OCI-LY7 (cell line): Measurements from ENCODE around the gene PAWR. TPM values are rescaled to one million over a fixed set of nuclear protein-coding genes. Genes with fewer than 3 reads are reported as not detected.

Source experiments
- BruUV-seq: library from RNA; stranded (reverse); fragments of 400-500 nt; replicated peaks from 2 replicates; lab custom pipeline; 2021; lab: Mats Ljungman, UMichigan
- CTCF ChIA-PET: fragments of 300-600 bp; sonication (Branson Sonifier 250); formaldehyde crosslinking; loops from one replicate; lab custom pipeline; 2022; ENCODE audit warnings: antibody characterized with exemption; ENCODE audit not compliant: unreplicated experiment; lab: Charles Lee
- POLR2A ChIA-PET: fragments of 300-600 bp; sonication (Branson Sonifier 250); formaldehyde crosslinking; loops from one replicate; lab custom pipeline; 2022; ENCODE audit warnings: antibody characterized with exemption; lab: Charles Lee
- DNase-seq: peaks from one replicate; pipeline ENCODE4 v3.0.0-alpha.2; 2015; ENCODE audit warnings: low spot score
- H2AFZ ChIP-seq: fragments of 200-600 bp; sonication (generic), shearing (Covaris generic); 2 replicates; pipeline ENCODE4 v1.6.1; 2014; ENCODE audit warnings: mild to moderate bottlenecking, antibody characterized with exemption, low read length, moderate library complexity
- H3K27ac ChIP-seq: fragments of 200-600 bp; sonication (generic); 2 replicates; pipeline ENCODE4 v1.5.1; 2014; ENCODE audit warnings: mixed run types, low read depth, mild to moderate bottlenecking, moderate library complexity, low read length, inconsistent platforms; ENCODE audit not compliant: poor library complexity, severe bottlenecking
- H3K36me3 ChIP-seq: fragments of 200-600 bp; sonication (generic); 2 replicates; pipeline ENCODE4 v1.6.1; 2014; ENCODE audit warnings: mild to moderate bottlenecking, antibody characterized with exemption, low read length, moderate library complexity, mixed read lengths; ENCODE audit not compliant: insufficient read depth
- H3K4me1 ChIP-seq: fragments of 200-600 bp; sonication (generic); 2 replicates; pipeline ENCODE4 v1.5.1; 2014; ENCODE audit warnings: mild to moderate bottlenecking, low read length; ENCODE audit not compliant: insufficient read depth, poor library complexity, severe bottlenecking
- H3K4me2 ChIP-seq: fragments of 200-600 bp; sonication (generic); 2 replicates; pipeline ENCODE4 v1.6.1; 2014; ENCODE audit warnings: mild to moderate bottlenecking, low read length
- H3K4me3 ChIP-seq: fragments of 200-600 bp; sonication (generic); 2 replicates; pipeline ENCODE4 v1.5.1; 2014; ENCODE audit warnings: mild to moderate bottlenecking, low read depth, low read length; ENCODE audit not compliant: poor library complexity, severe bottlenecking
- H3K79me2 ChIP-seq: fragments of 200-600 bp; sonication (generic); 2 replicates; pipeline ENCODE4 v1.6.1; 2016; ENCODE audit warnings: low read depth, mild to moderate bottlenecking, low read length, moderate library complexity, mixed read lengths; ENCODE audit not compliant: insufficient read depth
- H3K9me2 ChIP-seq: fragments of 200-600 bp; sonication (generic); 2 replicates; pipeline ENCODE4 v1.6.1; 2016; ENCODE audit warnings: mild to moderate bottlenecking, low read length, mixed read lengths; ENCODE audit not compliant: insufficient read depth
- H3K9me3 ChIP-seq: fragments of 200-600 bp; sonication (generic); 2 replicates; pipeline ENCODE4 v1.6.1; 2014; ENCODE audit warnings: mild to moderate bottlenecking, mixed run types, low read length, mixed read lengths
- H4K20me1 ChIP-seq: fragments of 200-600 bp; sonication (generic); 2 replicates; pipeline ENCODE4 v1.6.1; 2014; ENCODE audit warnings: mild to moderate bottlenecking, antibody characterized with exemption, low read length, moderate library complexity, mixed read lengths; ENCODE audit not compliant: insufficient read depth
- CTCF ChIP-seq: fragments of 200-600 bp; sonication (generic); conservative IDR thresholded peaks from 2 replicates; pipeline ENCODE4 v1.5.1; 2014; ENCODE audit warnings: mild to moderate bottlenecking, antibody characterized with exemption, low read length, moderate library complexity, mixed read lengths
- EZH2phosphoT487 ChIP-seq: fragments of 200-600 bp; sonication (generic); IDR thresholded peaks from 2 replicates; pipeline ENCODE4 v1.6.1; 2018; ENCODE audit warnings: low read depth, borderline replicate concordance, mild to moderate bottlenecking, mixed run types, antibody characterized with exemption, low read length, moderate library complexity, mixed read lengths
- intact Hi-C: fragments of 100-400 bp; cut with micrococcal nuclease; formaldehyde crosslinking; loops from one replicate; pipeline ENCODE4 v1.10.0; 2022; ENCODE audit not compliant: unreplicated experiment
- total RNA-seq, 2 experiments: library from RNA; depleted of rRNA in 1 of 2; stranded (reverse); fragments of >200 nt in 1 of 2; shearing (Covaris generic) in 1 of 2; gene quantifications; 2 replicates each; pipeline ENCODE4 v1.2.3, GENCODE V29; 2014 to 2022

Gene PAWR
- total RNA-seq, 2 experiments from 2014 or later = 107 to 186 TPM

GRCh38 chr12:79698966-79699365 is 8.2 kb upstream of the PAWR start:
- ChIA-PET CTCF (no interaction called here), POLR2A (interaction anchor here (1.3 kb wide), 1 partner anchor 37 kb away, joined by 3 read pairs; no protein-coding TSS in a partner anchor)
- Histone ChIP-seq H2AFZ (no peak overlapping the region), H3K36me3 (no peaks in the 10 kb centered on the region), H3K9me3 (no peaks in the 10 kb centered on the region), H3K4me3 (no peak overlapping the region), H4K20me1 (no peaks in the 10 kb centered on the region), H3K4me1 (no peaks in the 10 kb centered on the region), H3K4me2 (no peak overlapping the region), H3K79me2 (no peaks in the 10 kb centered on the region), H3K9me2 (no peaks in the 10 kb centered on the region), H3K27ac (no peak overlapping the region)
- no peak for DNase-seq
- intact Hi-C loops = no loop called here
- BruUV-seq = no TSS peak
- no peak for TF ChIP-seq EZH2phosphoT487
- TF ChIP-seq CTCF = no peak

GRCh38 chr12:79696416-79696815 is 5.7 kb upstream of the PAWR start:
- BruUV-seq = no TSS peak
- Histone ChIP-seq H2AFZ (no peak overlapping the region), H3K27ac (no peak overlapping the region), H3K4me3 (no peak overlapping the region), H3K9me2 (no peaks in the 10 kb centered on the region), H3K79me2 (no peaks in the 10 kb centered on the region), H3K4me2 (no peak overlapping the region), H4K20me1 (no peaks in the 10 kb centered on the region), H3K9me3 (no peaks in the 10 kb centered on the region), H3K4me1 (peaks cover 3% of the 10 kb centered on the region), H3K36me3 (no peaks in the 10 kb centered on the region)
- TF ChIP-seq EZH2phosphoT487 (no peak), CTCF (no peak)
- ChIA-PET CTCF (no interaction called here), POLR2A (interaction anchor here (0.5 to 0.6 kb wide), 2 partner anchors 62 to 66 kb away, joined by 3 read pairs; no protein-coding TSS in a partner anchor)
- no peak for DNase-seq
- intact Hi-C loops = no loop called here

GRCh38 chr12:79692860-79693577 is 2.3 kb upstream of the PAWR start:
- POLR2A ChIA-PET = interaction anchor here (0.7 to 1.8 kb wide), 3 partner anchors 12 to 103 kb away, joined by 3 to 4 read pairs (median 3); no protein-coding TSS in a partner anchor
- TSS peak; percentile 48 for BruUV-seq

More at GRCh38 chr12:79692860-79693577, 2.3 kb upstream of the PAWR start:
- CTCF ChIA-PET = no interaction called here
- H3K9me3 ChIP-seq = no peaks in the 10 kb centered on the region
- H3K9me2 ChIP-seq = no peaks in the 10 kb centered on the region
- DNase-seq = no peak
- no peak for TF ChIP-seq CTCF
- TF ChIP-seq EZH2phosphoT487 = no peak
- H2AFZ ChIP-seq = no peak overlapping the region
- H3K4me2 ChIP-seq = no peak overlapping the region
- no peak overlapping the region for H3K4me3 ChIP-seq
- intact Hi-C loops = loop anchor here (5.0 kb wide), 1 partner anchor 1696 kb away; no protein-coding TSS in a partner anchor
- H4K20me1 ChIP-seq = no peaks in the 10 kb centered on the region; the same call in 1 of the 2 replicates
- no peak overlapping the region for H3K27ac ChIP-seq
- peaks cover 18% of the 10 kb centered on the region for H3K79me2 ChIP-seq
- peaks cover 7% of the 10 kb centered on the region; the same call in 1 of the 2 replicates for H3K36me3 ChIP-seq
- H3K4me1 ChIP-seq = peaks cover 5% of the 10 kb centered on the region
